ENCODE data around the gene MALL. TPM values are rescaled to one million over a fixed set of nuclear protein-coding genes. Genes with fewer than 3 reads are reported as not detected.

MALL gene
- total and polyA plus RNA-seq, 2 of the 8 experiments (the other 6 are each of a cell fraction or from before 2014, with no cell fraction given) = 3.9 to 8.0 TPM

- TF ChIP-seq USF2 (IDR thresholded peaks at IDR 0.05; ENCODE audit: low read length) (no peak), CHD1 (IDR thresholded peaks at IDR 0.05; ENCODE audit: low read depth, low read length) (no peak), ATF2 (IDR thresholded peaks at IDR 0.05; ENCODE audit: low read length) (no peak), CREB1 (IDR thresholded peaks at IDR 0.05) (no peak), KDM1A (IDR thresholded peaks at IDR 0.05; ENCODE audit: borderline replicate concordance, low read length) (no peak), CHD7 (IDR thresholded peaks at IDR 0.05; ENCODE audit: insufficient replicate concordance, low read length) (no peak), BRCA1 (IDR thresholded peaks at IDR 0.05; ENCODE audit: low read depth, low read length) (no peak)
Measured at GRCh38 chr2:110121052-110121334, 5.4 kb upstream of the MALL start (continued).
